ENCODE results near the gene EIF5AL1. TPM values are rescaled to one million over a fixed set of nuclear protein-coding genes. Genes with fewer than 3 reads are reported as not detected.

The EIF5AL1 gene
- total and polyA plus RNA-seq, 2 of the 8 experiments (the other 6 are each of a cell fraction or from before 2014, with no cell fraction given), result 1.7 to 2.2 TPM

DNA sequence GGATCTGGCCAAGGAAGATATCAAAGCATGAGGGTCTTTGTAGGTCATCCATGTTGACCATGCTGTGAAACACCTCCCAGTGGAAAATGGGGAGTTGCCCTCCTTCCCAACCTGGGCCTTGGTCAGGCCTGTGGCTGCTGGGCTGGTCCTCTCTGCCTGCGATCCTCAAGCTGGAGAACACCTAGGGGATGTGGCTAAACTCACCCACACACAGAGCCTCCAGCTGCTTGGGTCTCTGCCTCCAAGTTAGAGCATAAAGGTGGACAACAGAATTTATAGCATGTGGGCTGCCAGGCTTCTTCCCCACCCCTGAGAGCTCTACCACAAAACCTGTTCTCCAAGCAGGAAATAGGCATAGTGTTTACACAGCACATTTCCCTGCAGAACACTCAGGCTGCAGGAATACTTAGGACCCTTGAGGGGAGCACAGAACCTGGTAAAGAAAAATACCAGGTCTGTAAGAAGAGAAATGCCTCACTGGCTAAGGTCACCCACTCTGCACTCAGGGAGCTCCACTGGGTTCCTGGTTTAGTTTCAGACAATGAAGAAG lies 47.9 kb downstream of the EIF5AL1 start, which contains the start of gene SFTPA2:
TSS of gene SFTPA2 (minus strand) at position 248 of the 550 bp plus-strand sequence. CDS start 924 bp downstream, outside the sequence.
- H3K14ac ChIP-seq (ENCODE audit: insufficient read length), result no peak within 1 kb of the TSS
- H4K20me1 ChIP-seq (replicated peaks in 1 of 2; ENCODE audit: control insufficient read depth in 1 of 2, insufficient read depth in 2 of 2, low read length in 2 of 2), result no peaks in the 10 kb centered on the region
- ChIA-PET POLR2A (ENCODE audit: partially characterized antibody) (no interaction called here), CTCF (ENCODE audit: partially characterized antibody) (interaction anchor here (0.6 to 1.8 kb wide), 7 partner anchors 11 to 488 kb away, joined by 3 to 8 read pairs (median 3); no protein-coding TSS in a partner anchor)
- H3K9me3 ChIP-seq (ENCODE audit: insufficient read depth in 2 of 2, low read depth in 1 of 2, low read length in 1 of 2), result no peaks in the 10 kb centered on the region
- no peak within 1 kb of the TSS for H3K4me2 ChIP-seq (ENCODE audit: insufficient read depth in 1 of 2, low read depth in 2 of 2, low read length in 2 of 2)
- H3K23ac ChIP-seq (ENCODE audit: insufficient read length), result no peak within 1 kb of the TSS
- H3K79me2 ChIP-seq (ENCODE audit: control insufficient read depth in 1 of 2, insufficient read depth in 2 of 2, low read length in 2 of 2), result no peaks in the 10 kb centered on the region
- H3K36me3 ChIP-seq (ENCODE audit: control insufficient read depth in 2 of 4, insufficient read depth in 4 of 4, low read length in 3 of 4), result no peaks in the 10 kb centered on the region
- H2BK120ac ChIP-seq (replicated peaks; ENCODE audit: low read depth, low read length), result no peak within 1 kb of the TSS
- DNase-seq (ENCODE audit: low read depth in 1 of 2, low spot score in 2 of 2), result no peak
- no peak within 1 kb of the TSS for H4K91ac ChIP-seq (replicated peaks; ENCODE audit: insufficient read length, low read length)
- H3K9ac ChIP-seq (replicated peaks in 1 of 4; ENCODE audit: extremely low read depth in 1 of 4, low read depth in 3 of 4, low read length in 3 of 4), result no peak within 1 kb of the TSS
- H3K4me3 ChIP-seq (ENCODE audit: extremely low read depth in 1 of 4, insufficient read depth in 2 of 4, low read depth in 3 of 4, low read length in 4 of 4), result no peak within 1 kb of the TSS
- 82% methylated on average over 1 of the region's 1 CpG; no CpG with 5 or more reads in 1 of the 2 experiments for WGBS, 2 experiments (ENCODE audit: extremely low coverage in 1 of 2, insufficient coverage in 1 of 2, insufficient read length in 1 of 2, insufficient replicate concordance in 2 of 2, low coverage in 1 of 2, low lambda C conversion rate in 2 of 2, missing lambda C conversion rate in 1 of 2)
- no peak within 1 kb of the TSS for H4K5ac ChIP-seq (ENCODE audit: insufficient read length, low read depth, low read length)
- no peak within 1 kb of the TSS for H2BK15ac ChIP-seq (ENCODE audit: low read length)
- no peaks in the 10 kb centered on the region for H3K23me2 ChIP-seq (ENCODE audit: low read depth, low read length)
- no peak within 1 kb of the TSS for H2BK5ac ChIP-seq (ENCODE audit: low read depth, low read length)
- H2AFZ ChIP-seq (ENCODE audit: low read length), result no peak within 1 kb of the TSS
- H3K18ac ChIP-seq (ENCODE audit: extremely low read depth, low read length), result no peak within 1 kb of the TSS
- no peak within 1 kb of the TSS for H2BK20ac ChIP-seq (ENCODE audit: low read length)
- H3K27ac ChIP-seq (ENCODE audit: low read depth, low read length), result no peak within 1 kb of the TSS
- peaks cover 0 to 3% (median 1%) of the 10 kb centered on the region in 4 experiments; a peak in 2 of 7 replicates for H3K27me3 ChIP-seq (replicated peaks in 1 of 4; ENCODE audit: control insufficient read depth in 3 of 4, extremely low read depth in 1 of 4, insufficient read depth in 3 of 4, low read length in 3 of 4)
- TF ChIP-seq, protein P1, sequence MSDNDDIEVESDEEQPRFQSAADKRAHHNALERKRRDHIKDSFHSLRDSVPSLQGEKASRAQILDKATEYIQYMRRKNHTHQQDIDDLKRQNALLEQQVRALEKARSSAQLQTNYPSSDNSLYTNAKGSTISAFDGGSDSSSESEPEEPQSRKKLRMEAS (IDR thresholded peaks at IDR 0.05), result no peak
- TF ChIP-seq NRF1 (IDR thresholded peaks at IDR 0.05; ENCODE audit: low read depth, low read length), result no peak
- no peak for TF ChIP-seq KDM5A (IDR thresholded peaks at IDR 0.05; ENCODE audit: low read length)
- TF ChIP-seq, protein P2, sequence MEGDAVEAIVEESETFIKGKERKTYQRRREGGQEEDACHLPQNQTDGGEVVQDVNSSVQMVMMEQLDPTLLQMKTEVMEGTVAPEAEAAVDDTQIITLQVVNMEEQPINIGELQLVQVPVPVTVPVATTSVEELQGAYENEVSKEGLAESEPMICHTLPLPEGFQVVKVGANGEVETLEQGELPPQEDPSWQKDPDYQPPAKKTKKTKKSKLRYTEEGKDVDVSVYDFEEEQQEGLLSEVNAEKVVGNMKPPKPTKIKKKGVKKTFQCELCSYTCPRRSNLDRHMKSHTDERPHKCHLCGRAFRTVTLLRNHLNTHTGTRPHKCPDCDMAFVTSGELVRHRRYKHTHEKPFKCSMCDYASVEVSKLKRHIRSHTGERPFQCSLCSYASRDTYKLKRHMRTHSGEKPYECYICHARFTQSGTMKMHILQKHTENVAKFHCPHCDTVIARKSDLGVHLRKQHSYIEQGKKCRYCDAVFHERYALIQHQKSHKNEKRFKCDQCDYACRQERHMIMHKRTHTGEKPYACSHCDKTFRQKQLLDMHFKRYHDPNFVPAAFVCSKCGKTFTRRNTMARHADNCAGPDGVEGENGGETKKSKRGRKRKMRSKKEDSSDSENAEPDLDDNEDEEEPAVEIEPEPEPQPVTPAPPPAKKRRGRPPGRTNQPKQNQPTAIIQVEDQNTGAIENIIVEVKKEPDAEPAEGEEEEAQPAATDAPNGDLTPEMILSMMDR (IDR thresholded peaks at IDR 0.05; ENCODE audit: control extremely low read depth in 1 of 3, insufficient read depth in 1 of 3, low read depth in 1 of 3, low read length in 3 of 3), result no peak
- no peak within 1 kb of the TSS for H2AK5ac ChIP-seq (ENCODE audit: low read depth, low read length)
- FAIRE-seq, result no peak
- peaks cover 0 to 2% (median 0%) of the 10 kb centered on the region in 4 experiments; a peak in 1 of 7 replicates for H3K4me1 ChIP-seq (replicated peaks in 1 of 4; ENCODE audit: control insufficient read depth in 3 of 4, insufficient read depth in 4 of 4, low read length in 3 of 4)
- H3K79me1 ChIP-seq (ENCODE audit: low read depth, low read length), result no peaks in the 10 kb centered on the region
- H3K4ac ChIP-seq (replicated peaks; ENCODE audit: insufficient read length, low read depth, low read length), result no peak within 1 kb of the TSS
- no peak within 1 kb of the TSS for H2BK12ac ChIP-seq (ENCODE audit: low read depth, low read length)
- no peak within 1 kb of the TSS; the same call in 1 of the 2 replicates for H4K8ac ChIP-seq (ENCODE audit: extremely low read depth, insufficient read depth, low read length)
- no peak within 1 kb of the TSS for H3K56ac ChIP-seq (replicated peaks; ENCODE audit: insufficient read length, low read depth, low read length)
